ENCODE results near the gene INPP5A.

The INPP5A gene

DNA sequence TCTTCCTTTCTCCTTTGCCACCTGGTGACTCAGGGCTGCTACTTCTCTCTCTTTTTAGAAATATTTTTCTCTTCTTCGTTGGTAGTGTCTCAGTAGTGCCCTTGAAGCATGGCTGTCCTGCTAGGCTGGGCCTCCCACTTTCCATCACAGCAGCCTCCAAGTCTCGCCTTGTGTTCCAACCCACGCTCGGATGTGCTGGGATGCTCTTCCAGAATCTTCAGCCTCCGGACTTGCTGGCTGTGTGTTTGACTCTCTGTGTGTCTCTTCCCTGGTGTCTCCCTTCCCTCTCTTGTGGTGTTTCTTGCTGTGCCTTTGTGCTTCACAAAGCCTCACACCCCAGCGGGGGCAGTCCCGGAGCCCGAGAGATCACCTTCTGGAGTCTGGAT is 100.5 kb downstream of the INPP5A start:
- Histone ChIP-seq H3K27ac (replicated peaks) (no peak overlapping the region), H3K4me3 (replicated peaks; ENCODE audit: insufficient read depth, low read length) (no peak overlapping the region), H3K27me3 (ENCODE audit: insufficient read depth, poor library complexity, severe bottlenecking) (no peaks in the 10 kb centered on the region)
- DNase-seq (ENCODE audit: low read depth in 1 of 2, low spot score in 1 of 2): no peak
- TF ChIP-seq, protein P1, sequence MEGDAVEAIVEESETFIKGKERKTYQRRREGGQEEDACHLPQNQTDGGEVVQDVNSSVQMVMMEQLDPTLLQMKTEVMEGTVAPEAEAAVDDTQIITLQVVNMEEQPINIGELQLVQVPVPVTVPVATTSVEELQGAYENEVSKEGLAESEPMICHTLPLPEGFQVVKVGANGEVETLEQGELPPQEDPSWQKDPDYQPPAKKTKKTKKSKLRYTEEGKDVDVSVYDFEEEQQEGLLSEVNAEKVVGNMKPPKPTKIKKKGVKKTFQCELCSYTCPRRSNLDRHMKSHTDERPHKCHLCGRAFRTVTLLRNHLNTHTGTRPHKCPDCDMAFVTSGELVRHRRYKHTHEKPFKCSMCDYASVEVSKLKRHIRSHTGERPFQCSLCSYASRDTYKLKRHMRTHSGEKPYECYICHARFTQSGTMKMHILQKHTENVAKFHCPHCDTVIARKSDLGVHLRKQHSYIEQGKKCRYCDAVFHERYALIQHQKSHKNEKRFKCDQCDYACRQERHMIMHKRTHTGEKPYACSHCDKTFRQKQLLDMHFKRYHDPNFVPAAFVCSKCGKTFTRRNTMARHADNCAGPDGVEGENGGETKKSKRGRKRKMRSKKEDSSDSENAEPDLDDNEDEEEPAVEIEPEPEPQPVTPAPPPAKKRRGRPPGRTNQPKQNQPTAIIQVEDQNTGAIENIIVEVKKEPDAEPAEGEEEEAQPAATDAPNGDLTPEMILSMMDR (IDR thresholded peaks at IDR 0.05; ENCODE audit: insufficient read depth, low read length): no peak
- TF ChIP-seq, protein P2, sequence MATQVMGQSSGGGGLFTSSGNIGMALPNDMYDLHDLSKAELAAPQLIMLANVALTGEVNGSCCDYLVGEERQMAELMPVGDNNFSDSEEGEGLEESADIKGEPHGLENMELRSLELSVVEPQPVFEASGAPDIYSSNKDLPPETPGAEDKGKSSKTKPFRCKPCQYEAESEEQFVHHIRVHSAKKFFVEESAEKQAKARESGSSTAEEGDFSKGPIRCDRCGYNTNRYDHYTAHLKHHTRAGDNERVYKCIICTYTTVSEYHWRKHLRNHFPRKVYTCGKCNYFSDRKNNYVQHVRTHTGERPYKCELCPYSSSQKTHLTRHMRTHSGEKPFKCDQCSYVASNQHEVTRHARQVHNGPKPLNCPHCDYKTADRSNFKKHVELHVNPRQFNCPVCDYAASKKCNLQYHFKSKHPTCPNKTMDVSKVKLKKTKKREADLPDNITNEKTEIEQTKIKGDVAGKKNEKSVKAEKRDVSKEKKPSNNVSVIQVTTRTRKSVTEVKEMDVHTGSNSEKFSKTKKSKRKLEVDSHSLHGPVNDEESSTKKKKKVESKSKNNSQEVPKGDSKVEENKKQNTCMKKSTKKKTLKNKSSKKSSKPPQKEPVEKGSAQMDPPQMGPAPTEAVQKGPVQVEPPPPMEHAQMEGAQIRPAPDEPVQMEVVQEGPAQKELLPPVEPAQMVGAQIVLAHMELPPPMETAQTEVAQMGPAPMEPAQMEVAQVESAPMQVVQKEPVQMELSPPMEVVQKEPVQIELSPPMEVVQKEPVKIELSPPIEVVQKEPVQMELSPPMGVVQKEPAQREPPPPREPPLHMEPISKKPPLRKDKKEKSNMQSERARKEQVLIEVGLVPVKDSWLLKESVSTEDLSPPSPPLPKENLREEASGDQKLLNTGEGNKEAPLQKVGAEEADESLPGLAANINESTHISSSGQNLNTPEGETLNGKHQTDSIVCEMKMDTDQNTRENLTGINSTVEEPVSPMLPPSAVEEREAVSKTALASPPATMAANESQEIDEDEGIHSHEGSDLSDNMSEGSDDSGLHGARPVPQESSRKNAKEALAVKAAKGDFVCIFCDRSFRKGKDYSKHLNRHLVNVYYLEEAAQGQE (IDR thresholded peaks at IDR 0.05; ENCODE audit: insufficient replicate concordance, low read depth): no peak
- TF ChIP-seq SPI1 (IDR thresholded peaks at IDR 0.05; ENCODE audit: borderline replicate concordance, low read depth): no peak
- no peak for TF ChIP-seq POLR2AphosphoS5 (IDR thresholded peaks at IDR 0.05; ENCODE audit: low read depth)
- TF ChIP-seq GABPA (IDR thresholded peaks at IDR 0.05; ENCODE audit: low read depth): no peak

DNA sequence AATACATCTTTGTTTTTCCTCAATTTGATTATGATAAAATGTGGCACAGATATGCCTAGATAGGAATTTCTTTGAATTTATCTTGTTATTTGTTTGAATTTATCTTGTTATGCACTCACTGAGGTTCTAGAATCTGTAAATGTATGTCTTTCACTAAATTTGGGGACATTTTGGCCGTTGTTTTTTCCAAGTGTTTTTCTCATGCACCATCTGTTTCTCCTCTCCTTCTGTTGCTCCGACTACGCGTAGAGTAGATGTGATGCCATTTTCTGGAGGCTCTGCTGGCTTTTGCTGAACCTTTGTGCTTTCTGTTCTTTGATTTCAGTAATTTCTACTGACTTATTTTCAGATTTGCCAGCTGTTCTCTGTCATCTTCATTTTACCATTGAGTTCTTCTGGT is 101.9 kb downstream of the INPP5A start:
- H3K27me3 ChIP-seq (ENCODE audit: insufficient read depth, poor library complexity, severe bottlenecking): no peaks in the 10 kb centered on the region
- H3K27ac ChIP-seq (replicated peaks): no peak overlapping the region
- H3K4me3 ChIP-seq (replicated peaks; ENCODE audit: insufficient read depth, low read length): no peak overlapping the region
- no peak for DNase-seq (ENCODE audit: low read depth in 1 of 2, low spot score in 1 of 2)
- TF ChIP-seq SPI1 (IDR thresholded peaks at IDR 0.05; ENCODE audit: borderline replicate concordance, low read depth) (no peak), POLR2AphosphoS5 (IDR thresholded peaks at IDR 0.05; ENCODE audit: low read depth) (no peak), GABPA (IDR thresholded peaks at IDR 0.05; ENCODE audit: low read depth) (no peak)
- TF ChIP-seq, protein P1 (IDR thresholded peaks at IDR 0.05; ENCODE audit: insufficient read depth, low read length): no peak
- TF ChIP-seq, protein P2 (IDR thresholded peaks at IDR 0.05; ENCODE audit: insufficient replicate concordance, low read depth): no peak

DNA sequence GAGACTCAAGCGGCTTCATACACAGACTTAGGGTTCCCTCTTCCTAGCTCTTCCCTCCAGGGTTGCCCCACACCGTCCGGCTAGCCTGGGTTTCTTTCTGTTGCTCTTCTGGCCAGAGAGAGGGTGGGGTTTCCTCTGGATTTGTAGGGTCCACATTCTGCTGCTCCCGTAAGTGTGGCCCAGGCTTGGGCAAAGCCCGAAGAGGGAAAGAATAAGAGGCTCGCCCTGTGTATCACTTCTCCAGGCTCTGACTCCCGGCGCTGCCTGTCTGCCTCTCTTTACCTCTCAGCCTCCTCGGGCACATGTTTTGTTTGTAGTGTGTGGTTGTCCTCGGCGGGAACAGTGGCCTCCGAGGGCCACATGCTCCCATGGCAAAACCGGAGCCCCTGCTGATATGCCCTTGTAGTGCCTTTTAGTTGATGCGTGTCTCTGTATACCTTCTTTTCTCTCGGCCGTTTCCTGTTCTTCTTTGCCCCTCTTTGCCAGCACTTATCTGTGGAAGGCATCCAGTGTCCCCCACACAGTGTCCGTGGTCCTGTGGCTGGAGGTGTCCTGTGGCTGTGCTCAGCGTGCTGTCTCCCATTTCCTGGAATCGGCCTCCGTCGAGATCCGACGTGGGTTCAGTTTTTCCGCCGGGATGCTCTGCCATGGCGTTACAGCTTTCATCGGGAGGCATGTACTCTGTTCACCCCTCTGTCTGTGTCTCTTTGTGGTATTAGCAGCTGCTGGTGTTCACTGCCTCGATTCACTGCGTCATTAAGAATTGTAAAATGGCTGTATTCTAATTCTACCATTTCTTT is 102.9 kb downstream of the INPP5A start:
- Histone ChIP-seq H3K27me3 (ENCODE audit: insufficient read depth, poor library complexity, severe bottlenecking) (no peaks in the 10 kb centered on the region), H3K4me3 (replicated peaks; ENCODE audit: insufficient read depth, low read length) (no peak overlapping the region), H3K27ac (replicated peaks) (no peak overlapping the region)
- no peak for DNase-seq (ENCODE audit: low read depth in 1 of 2, low spot score in 1 of 2)
- TF ChIP-seq SPI1 (IDR thresholded peaks at IDR 0.05; ENCODE audit: borderline replicate concordance, low read depth): no peak
- TF ChIP-seq, protein P2 (IDR thresholded peaks at IDR 0.05; ENCODE audit: insufficient replicate concordance, low read depth): no peak
- TF ChIP-seq, protein P1 (IDR thresholded peaks at IDR 0.05; ENCODE audit: insufficient read depth, low read length): no peak
